NCI-H146 treated with DMSO at 0.1 percent for 48 hours (cell line): ENCODE measurements around the gene ITGB5.
A peak's percentile ranks its signal among the peaks of the same experiment; 100 is the strongest.
"Not testable (repeated sequence)": the region's sequence is repeated elsewhere in the genome, so short reads cannot be mapped to it uniquely, and the experiment has no call there.

ENCODE experiments used
- DNase-seq: peaks from one replicate; lab custom pipeline; 2025; ENCODE audit not compliant: unreplicated experiment; lab: John Stamatoyannopoulos, UW

The ITGB5 gene

DNA sequence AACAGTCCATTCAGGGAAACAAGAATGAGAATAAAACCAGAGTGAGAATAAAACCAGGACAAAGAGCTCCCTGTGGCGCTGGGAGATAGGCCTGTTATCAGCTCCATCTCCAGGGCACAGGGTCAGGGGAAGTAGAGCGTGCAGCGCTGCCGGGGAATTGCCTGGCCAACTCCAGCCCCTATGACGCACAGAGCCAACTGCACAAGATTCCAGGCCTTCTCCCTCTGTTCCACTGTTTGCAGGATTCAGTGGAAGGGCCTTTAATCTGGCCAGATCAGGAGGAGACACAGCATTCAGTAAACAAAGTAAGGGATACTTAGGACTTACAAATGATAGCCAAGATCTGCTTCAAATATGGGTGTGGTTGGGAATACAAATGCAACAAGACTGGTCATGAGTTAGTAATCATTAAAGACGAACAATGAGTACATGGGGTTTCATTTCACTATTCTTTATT lies 49.4 kb downstream of the ITGB5 start:
- peak; percentile 91 for DNase-seq

DNA sequence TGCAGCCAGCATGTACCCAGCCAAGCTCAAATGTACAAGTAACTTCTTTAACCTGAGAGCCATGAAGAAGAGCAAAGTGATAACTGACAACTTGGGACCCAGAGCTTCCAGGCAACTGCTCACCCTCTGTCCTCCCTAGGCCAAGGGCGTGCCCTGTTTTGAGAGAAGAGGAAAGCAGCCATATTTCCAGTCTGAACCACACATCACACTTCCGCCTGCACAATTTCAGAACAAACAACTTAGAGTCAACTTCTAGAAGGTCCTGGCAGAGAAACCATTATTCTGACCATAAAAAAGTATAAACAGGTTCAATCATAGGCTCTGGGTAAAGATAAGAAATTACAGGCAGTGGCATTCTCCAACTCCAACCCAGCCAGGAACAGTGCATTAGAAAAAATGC lies 50.1 kb downstream of the ITGB5 start:
- no peak for DNase-seq

- DNase-seq: no peak
Observed at GRCh38 chr3:124836448-124836847, 50.7 kb downstream of the ITGB5 start.

DNA sequence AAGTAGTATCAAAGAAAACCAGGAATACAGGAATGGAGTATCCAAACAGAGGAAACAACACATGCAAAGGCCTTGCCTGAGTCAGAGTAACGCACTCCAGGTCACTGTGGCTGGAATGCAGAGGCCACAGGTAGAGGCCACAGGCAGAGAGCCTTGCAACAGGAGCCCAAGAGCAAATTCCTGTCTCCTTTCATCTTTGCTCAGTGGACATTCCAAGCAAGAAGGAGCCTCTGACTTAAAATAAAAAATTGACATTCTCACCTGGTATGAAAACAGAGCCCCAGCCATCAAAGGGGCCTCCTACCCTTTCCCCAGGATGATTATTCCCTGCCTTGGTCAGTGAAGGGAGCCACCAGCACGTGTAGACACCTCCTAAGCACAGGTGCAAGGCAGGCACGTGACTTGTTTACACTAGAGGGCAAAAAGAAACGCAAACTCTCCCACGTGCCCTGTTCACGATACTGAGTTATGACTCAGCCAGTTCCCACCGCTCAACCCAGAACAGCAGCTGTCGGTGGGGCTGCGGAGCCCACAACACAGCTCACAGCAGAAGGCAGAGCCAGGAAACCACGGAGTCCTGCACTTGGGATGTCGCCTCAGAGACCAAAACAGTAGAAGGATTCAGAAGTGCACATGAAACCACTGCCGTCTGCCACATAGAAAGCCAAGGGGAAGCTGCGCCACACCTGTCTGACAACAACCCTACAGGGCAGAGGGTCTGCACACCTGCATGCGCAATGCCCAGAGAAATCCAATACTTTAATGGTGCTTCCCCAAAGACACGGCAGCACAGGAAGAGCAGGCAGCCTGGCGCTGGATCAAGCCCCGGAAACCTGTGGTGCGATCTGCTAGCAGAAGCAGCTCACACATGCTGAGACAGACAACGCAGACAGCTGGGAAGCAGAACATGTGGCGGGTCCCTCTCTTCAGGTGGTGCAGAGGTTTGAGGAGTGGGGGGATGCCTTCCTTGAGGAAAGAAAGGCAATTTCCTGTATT lies 52.1 kb downstream of the ITGB5 start:
- peak; percentile 99 for DNase-seq

- no peak for DNase-seq
Observed at GRCh38 chr3:124833710-124834332, 53.3 kb downstream of the ITGB5 start.

- no peak for DNase-seq
Observed at GRCh38 chr3:124832782-124833709, 54.1 kb downstream of the ITGB5 start.

DNA sequence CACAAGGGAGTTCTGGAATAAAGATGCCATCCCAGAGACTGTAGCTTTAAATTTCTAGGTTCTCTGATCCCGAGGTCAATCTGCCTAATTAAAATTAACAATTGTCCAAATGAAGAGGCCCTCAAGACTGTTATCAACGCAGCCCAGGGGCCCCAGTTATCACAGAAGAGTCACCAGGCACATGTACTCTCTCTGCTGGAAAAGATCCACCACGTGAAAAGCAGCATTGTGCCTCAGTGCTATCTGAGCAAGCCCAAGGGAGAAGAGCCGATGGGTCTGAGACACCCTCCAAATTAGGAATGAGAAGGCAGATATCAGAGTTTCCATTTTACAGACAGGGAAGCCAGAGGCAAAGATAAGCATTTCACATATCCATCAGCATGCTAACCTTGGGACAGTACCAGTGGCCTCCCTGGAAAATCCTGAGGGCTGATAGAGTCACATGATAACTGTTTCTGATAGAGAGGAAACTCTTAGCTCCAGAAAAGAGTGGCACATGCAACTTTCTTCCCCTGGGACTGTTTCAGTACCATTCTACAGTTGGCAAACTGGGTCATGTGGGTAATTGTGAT lies 55.5 kb downstream of the ITGB5 start:
- no peak for DNase-seq

DNA sequence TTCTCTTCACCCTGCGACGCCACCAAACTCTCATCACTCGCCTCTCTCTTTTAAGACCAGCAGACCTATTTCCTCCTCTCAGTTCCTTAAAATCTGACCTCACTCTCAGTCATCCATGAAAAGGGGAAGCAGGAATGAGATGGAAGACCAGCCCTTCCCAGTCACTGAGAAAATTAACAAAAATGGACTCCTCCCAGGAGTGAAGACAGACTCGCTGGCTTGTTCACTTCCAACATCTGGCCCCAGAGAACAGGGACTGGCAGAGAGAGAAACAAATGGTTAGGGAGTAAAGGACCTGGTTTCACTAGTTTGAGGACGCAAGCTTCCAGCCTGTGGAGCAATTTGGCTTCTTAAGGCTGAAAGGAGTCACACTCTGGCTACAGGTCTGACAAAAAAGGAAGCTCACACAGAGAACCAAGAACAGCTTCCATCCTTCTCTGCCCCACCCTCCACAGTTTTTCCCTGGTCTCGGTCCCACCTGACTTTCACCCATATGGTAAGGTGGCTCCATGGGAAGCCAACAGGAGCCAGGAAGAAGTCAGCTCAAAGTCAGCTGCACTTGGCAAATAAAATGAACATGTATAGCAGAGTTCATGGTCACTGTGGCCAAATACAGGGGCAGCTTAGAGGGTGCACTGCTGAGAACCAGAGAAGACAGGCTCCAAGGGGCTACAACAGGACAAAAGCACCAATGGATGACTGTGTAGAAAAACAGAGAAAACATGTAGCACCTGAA lies 57.2 kb downstream of the ITGB5 start:
- DNase-seq: no peak

DNA sequence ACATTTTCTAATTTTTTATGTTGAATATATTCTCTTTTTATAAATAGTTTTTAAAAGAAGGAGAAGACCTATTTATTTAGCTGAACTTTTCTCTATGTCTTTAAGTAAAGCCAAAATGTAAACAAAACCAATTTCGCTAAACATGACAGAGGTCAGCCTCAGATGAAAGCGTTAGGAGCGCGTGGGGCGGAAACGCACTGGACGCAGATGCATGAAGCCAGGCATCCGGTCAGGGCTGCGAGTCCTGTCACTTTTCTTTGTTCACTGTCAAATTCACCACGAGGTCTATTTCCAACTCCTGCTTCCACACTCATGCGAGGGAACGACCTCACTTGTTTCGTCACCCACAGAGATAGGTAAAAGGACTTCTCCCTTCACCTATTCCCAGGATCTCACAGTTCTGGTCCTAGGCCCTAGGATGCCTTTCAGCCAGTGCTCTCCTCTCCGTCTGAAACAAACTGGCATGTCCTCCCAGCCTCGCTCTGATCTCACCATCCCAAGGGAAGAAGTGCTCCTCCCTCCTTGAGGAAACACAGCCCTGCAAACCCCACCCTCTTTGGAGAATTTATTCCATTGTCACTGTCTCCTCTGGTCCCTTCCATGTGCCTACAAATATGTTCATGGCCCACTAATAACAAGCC lies 57.9 kb downstream of the ITGB5 start:
- DNase-seq: no peak

GRCh38 chr3:124827476-124828206 lies 59.5 kb downstream of the ITGB5 start:
- DNase-seq: not testable (repeated sequence)

- no peak for DNase-seq
Observed at GRCh38 chr3:124826703-124827102, 60.5 kb downstream of the ITGB5 start.

- DNase-seq: no peak
Observed at GRCh38 chr3:124824286-124824915, 62.8 kb downstream of the ITGB5 start.

DNA sequence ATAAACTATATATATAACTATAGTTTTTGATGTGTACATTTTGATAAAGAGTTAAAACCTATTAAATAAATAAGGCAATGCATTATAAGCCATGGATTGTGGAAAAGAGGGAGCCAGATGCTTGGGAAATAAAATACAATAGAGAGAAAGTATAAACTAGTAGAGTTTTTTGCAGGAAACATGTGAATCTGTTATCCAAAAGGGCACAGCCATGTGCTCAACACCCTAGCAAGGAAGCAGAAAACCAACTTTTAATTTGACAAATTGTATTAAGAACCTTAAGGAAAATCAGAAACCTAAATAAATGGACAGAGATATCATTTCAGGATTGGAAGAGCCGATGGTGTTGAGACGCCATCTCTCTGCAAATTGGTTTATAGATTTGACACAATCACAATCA lies 63.5 kb downstream of the ITGB5 start:
- no peak for DNase-seq

- no peak for DNase-seq
Observed at GRCh38 chr3:124823206-124823605, 64.0 kb downstream of the ITGB5 start.

GRCh38 chr3:124821356-124821755 lies 65.8 kb downstream of the ITGB5 start:
- no peak for DNase-seq

DNA sequence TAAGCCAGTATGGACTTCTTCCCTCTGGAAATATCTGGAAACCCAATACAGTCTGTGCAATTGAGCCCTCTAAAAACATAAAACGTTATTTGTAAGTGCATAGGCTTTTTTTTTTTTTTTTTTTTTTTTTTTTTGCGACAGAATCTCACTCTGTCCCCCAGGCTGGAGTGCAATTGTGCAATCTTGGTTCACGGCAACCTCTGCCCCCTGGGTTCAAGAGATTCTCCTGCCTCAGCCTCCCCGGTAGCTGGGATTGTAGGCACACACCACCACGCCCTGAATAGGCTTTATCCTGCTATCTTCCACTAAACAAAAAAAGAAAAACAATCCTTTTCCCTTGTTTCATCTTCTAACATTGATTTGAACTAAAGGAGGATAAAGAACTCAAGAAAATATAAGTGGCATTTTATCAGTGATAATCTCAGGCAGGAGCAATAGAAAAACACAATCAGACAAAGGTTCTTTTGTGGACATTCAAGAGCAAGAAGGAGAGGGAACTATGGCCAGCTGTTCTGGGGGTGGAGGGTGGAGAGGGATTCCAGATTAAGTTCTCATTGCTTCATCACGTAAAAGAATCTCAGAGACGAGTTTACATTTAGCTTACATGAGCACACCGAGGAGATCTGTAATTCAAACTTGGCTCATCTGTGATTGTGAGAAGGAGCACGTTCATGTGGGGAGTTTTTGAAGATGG lies 68.6 kb downstream of the ITGB5 start:
- DNase-seq: no peak

DNA sequence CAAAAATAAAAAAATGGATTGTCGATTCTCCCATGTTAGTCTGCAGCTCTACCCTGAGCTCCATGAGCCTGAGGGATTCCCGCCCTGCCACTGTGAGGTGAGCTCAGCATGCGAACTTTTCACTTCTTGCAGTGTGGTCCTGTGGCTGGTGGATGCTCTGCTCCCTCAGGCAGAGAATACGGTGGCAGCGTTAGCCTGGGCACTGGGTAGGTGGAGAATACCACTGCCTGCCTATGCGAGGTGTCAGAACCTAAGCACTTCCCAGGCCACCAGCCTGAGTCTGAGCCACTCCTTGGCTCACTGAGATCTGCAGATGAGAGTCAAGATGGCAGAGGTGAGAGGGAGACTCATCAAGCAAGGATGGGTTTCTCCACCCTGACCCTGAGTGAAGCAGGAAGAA lies 70.1 kb downstream of the ITGB5 start:
- no peak for DNase-seq

DNA sequence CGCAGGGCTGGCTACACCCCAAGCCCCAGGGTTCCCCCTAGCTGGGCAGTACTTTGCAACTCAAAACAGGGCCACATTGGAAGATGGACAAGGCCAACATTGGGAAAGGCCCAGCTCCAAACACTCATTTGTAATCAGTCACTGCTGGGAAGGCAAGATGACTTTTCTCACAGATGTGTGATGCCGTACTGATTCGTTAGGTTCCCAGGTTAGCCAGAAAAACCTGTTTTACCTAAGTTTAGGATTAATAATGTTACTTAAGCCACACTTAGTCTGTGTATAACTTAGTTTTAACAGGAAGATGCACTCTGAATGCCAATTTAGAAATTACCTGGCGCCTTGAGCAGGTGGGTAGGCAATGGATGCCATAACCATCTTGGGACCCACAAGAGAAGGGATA lies 71.0 kb downstream of the ITGB5 start:
- no peak for DNase-seq
